ENCODE measurements around the gene LAMA2.
A peak's percentile ranks its signal among the peaks of the same experiment; 100 is the strongest.

Gene LAMA2

DNA sequence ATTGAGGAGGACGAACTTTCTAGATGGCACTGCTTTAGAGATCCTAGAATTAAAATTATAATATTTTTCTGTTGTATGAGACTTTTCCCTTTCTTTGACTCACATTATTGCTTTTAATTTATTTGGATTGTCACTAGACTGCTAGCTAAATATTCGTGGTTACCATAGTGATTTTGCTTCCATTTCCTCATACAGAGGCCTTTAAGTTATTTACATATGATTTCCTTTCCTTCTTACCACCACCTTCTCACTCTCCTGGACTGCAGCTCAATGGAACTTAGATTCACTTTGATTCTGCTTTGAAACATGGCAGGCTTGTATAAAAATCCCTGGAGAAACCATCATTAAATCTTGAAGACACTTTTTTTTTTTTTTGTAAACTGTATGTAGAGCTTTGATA is 222.9 kb downstream of the LAMA2 start:
- no peak for DNase-seq (ENCODE audit: low read depth in 1 of 2, low spot score in 1 of 2)
- in situ Hi-C loops (cut with HindIII; ENCODE audit: low pct_unique_long_range_greater_than_20kb, low sequenced_read_pairs) = no loop called here
- no peak for TF ChIP-seq JUND (IDR thresholded peaks at IDR 0.05; ENCODE audit: low read depth)

DNA sequence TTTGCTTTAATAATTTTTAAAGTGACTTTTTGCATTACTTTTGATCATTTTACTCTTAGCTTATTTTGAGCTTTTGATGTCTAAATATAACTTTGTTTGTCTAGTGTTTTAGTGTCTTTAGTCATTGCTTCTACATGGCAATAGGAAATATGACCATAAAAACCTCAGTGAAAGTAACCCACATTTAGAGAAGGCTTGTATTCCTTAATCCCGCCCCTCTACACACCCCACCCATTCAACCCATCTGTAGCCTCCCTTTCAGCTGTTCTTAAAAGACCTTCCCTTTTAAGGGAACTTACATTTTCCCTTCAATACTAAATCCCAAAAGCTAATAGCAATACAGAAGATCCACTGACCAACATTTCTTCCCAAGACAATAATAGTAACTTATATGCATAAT is 225.4 kb downstream of the LAMA2 start:
- DNase-seq (ENCODE audit: low read depth in 1 of 2, low spot score in 1 of 2) = no peak
- in situ Hi-C loops (cut with HindIII; ENCODE audit: low pct_unique_long_range_greater_than_20kb, low sequenced_read_pairs) = no loop called here
- TF ChIP-seq JUND (IDR thresholded peaks at IDR 0.05; ENCODE audit: low read depth) = no peak

DNA sequence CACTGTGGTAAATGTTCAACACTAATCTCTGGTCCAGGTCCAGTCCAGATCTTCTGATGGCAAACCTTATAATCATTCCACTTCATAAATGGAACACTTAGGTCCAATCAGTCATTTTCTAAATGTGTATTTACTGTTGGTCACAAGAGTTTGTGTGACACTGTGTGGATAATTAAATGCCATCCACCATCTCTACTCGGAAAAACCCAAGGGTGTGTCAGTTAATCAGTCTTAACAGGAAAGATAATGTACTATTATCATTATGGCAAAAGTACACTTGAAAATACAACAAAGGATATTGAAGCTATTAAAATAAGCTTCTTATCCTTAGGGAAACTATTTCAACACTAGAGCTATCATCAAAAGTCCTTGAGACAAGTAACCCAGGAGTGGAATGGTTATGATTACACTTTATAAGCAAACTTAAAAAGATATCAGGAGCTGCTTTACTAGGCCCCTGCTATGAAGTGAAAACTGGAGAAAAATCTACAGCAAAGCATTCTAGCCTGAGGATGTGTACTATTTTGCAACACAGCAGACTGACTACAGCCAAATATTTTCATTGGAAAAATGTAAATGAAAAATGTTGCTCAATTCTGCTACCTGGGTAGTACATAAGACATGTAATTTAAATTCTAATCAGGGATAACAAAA is 227.9 kb downstream of the LAMA2 start:
- DNase-seq (ENCODE audit: low read depth in 1 of 2, low spot score in 1 of 2) = peak in 1 of 2 experiments; percentile 19
- no peak for TF ChIP-seq JUND (IDR thresholded peaks at IDR 0.05; ENCODE audit: low read depth)
- in situ Hi-C loops (cut with HindIII; ENCODE audit: low pct_unique_long_range_greater_than_20kb, low sequenced_read_pairs) = no loop called here

DNA sequence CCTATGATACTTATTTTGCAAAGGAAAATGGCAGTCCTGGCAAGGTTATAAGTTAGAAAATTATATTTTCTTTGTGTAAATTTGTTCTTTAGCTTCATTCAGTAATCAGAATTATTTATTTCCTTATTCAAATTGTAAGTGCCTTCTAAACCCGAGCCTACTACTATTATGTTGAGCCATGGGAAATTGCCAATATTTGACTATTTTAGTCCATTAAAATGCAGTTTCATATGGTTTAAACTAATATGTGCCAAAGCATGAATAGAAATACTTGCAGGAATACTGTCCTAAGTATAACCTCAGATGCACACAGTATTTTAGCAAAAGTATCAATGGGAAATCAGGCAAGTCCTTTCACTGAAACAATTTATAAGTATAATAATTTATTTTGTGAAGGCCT is 228.4 kb downstream of the LAMA2 start:
- in situ Hi-C loops (cut with HindIII; ENCODE audit: low pct_unique_long_range_greater_than_20kb, low sequenced_read_pairs) = no loop called here
- DNase-seq (ENCODE audit: low read depth in 1 of 2, low spot score in 1 of 2) = no peak
- no peak for TF ChIP-seq JUND (IDR thresholded peaks at IDR 0.05; ENCODE audit: low read depth)

DNA sequence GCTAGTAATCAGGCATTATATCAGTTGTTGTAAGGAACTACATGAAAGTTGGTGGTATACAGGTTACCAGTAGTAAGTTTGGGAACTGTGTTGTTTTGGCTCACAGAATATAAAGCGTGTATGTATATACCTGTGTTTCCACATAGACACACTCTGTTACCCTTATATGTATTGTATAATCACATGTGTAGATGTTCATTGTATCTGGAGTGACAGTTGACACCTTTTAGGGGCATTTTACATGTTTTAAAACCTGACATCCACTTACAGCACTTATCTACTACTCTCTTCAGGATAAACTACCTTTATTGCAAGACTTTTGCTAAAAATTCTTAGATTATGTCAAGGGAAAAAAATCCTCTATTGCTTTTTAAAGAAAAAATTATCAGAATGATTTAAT is 228.9 kb downstream of the LAMA2 start:
- in situ Hi-C loops (cut with HindIII; ENCODE audit: low pct_unique_long_range_greater_than_20kb, low sequenced_read_pairs) = no loop called here
- no peak for DNase-seq (ENCODE audit: low read depth in 1 of 2, low spot score in 1 of 2)
- TF ChIP-seq JUND (IDR thresholded peaks at IDR 0.05; ENCODE audit: low read depth) = no peak

DNA sequence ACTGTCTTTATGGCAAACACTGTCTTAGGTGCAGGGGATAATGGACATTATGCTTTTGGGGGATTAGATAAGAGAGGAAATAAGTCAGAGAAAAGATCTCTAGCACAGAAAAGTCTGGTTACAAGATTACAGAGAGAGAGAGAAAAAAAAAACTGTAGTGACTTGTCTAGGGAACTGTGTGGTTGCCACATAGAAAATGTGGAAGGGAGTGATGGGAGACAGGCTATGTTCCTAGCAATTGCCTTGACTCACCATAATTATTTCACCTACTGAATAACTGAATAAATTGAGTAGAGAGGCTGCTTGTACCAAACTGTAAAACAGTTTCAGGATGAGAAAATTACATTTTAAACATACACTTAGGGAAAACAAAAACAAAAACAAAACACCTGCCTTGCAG is 229.7 kb downstream of the LAMA2 start:
- TF ChIP-seq JUND (IDR thresholded peaks at IDR 0.05; ENCODE audit: low read depth) = no peak
- no peak for DNase-seq (ENCODE audit: low read depth in 1 of 2, low spot score in 1 of 2)
- in situ Hi-C loops (cut with HindIII; ENCODE audit: low pct_unique_long_range_greater_than_20kb, low sequenced_read_pairs) = no loop called here

DNA sequence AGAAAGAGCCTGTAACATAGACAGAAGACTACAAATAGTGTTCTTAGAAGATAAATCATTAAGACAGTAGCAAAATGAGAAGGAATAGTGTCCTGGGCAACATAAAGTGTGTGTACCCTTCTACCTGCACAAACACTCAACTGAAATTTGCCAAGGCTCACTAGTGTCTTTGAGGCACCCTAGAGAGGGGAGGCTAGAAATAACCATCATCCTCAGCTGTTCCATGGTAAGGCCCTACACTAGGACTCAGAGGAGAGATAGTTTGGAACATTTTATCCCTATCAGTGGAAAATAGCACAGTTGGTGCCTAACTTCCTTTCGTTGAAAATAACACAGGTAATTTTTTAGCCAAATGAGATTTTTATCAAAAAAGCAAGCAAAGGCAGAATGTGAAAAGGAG is 230.7 kb downstream of the LAMA2 start:
- in situ Hi-C loops (cut with HindIII; ENCODE audit: low pct_unique_long_range_greater_than_20kb, low sequenced_read_pairs) = no loop called here
- DNase-seq (ENCODE audit: low read depth in 1 of 2, low spot score in 1 of 2) = no peak
- no peak for TF ChIP-seq JUND (IDR thresholded peaks at IDR 0.05; ENCODE audit: low read depth)

DNA sequence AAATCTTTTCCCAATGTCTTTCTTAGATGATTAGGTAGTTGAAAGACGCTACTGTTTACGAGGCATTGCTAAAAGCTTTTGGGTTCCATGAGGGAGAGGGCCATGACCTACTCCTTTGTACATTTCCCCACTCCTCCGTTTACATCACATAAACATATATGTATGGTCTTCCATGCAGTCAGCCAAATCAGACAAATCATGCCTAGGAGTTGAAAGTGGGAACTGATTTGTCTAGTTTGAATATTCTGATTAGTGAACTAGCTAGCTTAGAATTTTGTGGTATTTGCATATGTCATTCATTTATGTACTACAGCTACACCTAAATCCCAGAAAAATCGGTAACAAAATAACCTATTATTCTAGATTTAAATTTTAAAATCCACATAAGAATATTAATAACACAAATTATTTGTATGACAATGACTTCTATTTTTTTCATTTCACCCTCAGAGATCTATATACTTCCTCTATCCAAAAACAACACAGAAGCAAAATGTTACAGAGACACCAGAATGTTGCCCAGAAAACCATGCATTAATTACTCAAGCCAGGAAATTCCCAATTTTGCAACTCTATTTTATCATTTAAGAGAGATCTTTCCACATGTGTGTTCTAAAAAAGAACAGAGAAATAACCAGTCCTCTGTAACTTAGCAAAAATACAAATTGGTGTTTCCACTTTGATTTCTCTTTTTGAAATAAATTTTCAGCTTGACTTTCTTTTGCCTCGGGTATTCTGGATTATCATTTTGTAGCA is 231.9 kb downstream of the LAMA2 start:
- DNase-seq (ENCODE audit: low read depth in 1 of 2, low spot score in 1 of 2) = no peak
- TF ChIP-seq JUND (IDR thresholded peaks at IDR 0.05; ENCODE audit: low read depth) = no peak
- in situ Hi-C loops (cut with HindIII; ENCODE audit: low pct_unique_long_range_greater_than_20kb, low sequenced_read_pairs) = no loop called here

DNA sequence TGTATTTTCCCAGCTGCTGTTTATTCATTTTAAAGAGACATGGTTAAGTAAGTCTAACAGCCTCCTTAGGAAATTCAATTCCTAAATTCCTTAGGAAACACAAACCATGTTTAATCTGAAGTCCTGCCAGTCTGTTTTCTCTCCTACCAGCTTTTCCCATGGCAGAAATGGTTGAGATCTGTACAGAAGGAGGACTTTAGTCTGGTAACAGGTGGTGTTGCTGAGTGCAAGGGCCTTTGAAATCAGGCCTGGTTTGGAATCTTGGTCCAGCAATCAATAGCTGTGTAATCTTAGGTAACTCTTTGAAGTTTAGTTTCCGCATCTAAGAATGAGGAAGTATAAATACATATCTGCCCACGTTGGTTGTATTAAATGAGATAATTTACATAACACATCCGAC is 232.5 kb downstream of the LAMA2 start:
- no peak for TF ChIP-seq JUND (IDR thresholded peaks at IDR 0.05; ENCODE audit: low read depth)

DNA sequence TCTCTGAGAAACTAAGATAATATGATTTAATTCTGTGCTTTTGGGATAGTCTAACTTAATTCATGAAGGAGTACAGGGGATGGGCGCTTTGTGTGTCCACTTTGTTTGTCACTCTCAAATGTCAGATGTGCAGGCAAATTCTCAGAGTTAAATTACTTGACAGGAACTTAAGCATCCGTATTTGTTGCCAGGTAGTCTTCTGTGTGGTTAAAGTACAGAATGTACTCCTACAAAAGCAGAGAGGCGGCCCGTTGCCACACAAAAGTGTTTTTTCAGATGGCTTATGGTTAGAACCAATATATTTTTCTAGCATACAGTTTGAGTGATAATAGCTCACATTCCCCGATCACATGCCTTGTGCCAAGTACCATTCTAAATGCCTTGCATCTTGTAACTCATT is 234.4 kb downstream of the LAMA2 start:
- TF ChIP-seq JUND (IDR thresholded peaks at IDR 0.05; ENCODE audit: low read depth) = no peak
- in situ Hi-C loops (cut with HindIII; ENCODE audit: low pct_unique_long_range_greater_than_20kb, low sequenced_read_pairs) = no loop called here
- DNase-seq (ENCODE audit: low read depth in 1 of 2, low spot score in 1 of 2) = no peak

More for the DNA sequence above, 232.5 kb downstream of the LAMA2 start:
- in situ Hi-C loops (cut with HindIII; ENCODE audit: low pct_unique_long_range_greater_than_20kb, low sequenced_read_pairs) = no loop called here
- DNase-seq (ENCODE audit: low read depth in 1 of 2, low spot score in 1 of 2) = no peak

DNA sequence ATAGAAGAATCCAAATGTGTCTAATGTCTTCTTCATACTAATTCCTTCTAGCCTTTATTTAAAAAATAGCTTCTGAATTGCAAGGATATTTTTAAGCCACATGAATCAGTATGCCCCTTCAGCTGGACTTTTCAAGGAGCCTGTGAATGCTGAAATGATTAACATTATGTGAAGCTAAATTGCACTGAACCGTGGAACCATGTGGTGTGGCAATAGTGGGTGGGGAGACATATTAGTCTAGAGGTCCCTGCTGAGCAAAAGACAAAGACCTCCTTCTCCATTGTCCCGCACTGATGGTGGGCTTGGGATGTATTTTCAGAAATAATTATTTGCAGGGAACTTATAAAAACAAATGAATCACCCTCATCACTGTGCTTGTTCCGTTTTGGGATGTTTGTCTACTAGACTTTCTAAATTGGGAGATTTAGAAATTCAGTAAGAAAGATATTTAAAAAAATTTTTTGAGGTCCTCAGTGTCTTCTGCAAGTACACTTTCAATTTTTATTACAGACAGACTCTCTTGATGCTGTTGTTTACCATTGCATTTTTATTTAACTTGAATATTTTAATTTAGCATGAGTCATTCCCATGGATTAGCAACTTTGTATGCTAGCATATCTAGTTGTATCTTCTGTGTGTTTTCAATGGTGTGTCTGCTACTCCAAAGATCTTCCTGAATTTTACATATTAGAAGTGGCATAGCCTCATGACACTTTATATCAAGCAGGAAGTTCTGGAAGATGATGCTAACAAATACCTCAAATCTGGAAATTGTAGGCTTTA is 238.1 kb downstream of the LAMA2 start:
- no peak for DNase-seq (ENCODE audit: low read depth in 1 of 2, low spot score in 1 of 2)
- in situ Hi-C loops (cut with HindIII; ENCODE audit: low pct_unique_long_range_greater_than_20kb, low sequenced_read_pairs) = no loop called here
- no peak for TF ChIP-seq JUND (IDR thresholded peaks at IDR 0.05; ENCODE audit: low read depth)

DNA sequence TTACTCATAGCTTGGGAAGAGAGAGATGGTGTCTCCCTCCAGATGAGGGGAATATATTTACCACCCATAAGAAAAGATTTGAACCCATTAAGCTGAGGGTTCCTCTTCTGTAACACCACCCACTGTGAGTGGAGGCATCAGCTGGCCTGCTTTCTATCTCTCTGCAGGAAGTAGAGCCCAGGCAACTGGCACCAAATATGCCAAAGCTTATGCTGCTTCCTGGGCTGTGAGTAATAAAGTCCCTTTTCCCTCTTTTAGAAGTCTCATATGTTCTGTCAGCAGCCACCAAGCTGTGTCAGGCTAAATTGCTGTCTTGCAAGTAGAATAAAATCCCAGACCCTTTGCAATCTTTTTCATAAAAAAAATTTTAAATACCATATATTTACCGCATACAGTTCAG is 241.4 kb downstream of the LAMA2 start:
- TF ChIP-seq JUND (IDR thresholded peaks at IDR 0.05; ENCODE audit: low read depth) = no peak
- no peak for DNase-seq (ENCODE audit: low read depth in 1 of 2, low spot score in 1 of 2)
- in situ Hi-C loops (cut with HindIII; ENCODE audit: low pct_unique_long_range_greater_than_20kb, low sequenced_read_pairs) = no loop called here

DNA sequence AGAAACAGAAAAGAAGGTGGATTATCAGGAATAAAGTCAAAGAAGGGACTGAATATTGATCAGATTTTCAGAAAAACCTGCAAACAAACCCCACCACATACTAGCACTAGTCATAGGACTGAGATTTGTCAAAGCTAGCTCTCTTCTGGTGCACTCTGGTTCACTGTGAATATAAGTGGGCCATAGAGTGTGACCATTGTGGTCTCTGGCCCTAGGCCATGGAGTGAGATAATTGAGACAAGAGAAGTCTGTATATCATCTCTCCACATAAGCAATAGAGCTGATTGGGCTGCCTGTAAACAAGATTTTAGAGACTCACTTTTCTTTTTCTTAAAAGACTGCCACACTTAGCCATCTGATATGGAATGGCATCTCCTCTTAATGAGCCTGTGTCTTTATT is 247.2 kb downstream of the LAMA2 start:
- no peak for TF ChIP-seq JUND (IDR thresholded peaks at IDR 0.05; ENCODE audit: low read depth)
- no peak for DNase-seq (ENCODE audit: low read depth in 1 of 2, low spot score in 1 of 2)
- in situ Hi-C loops (cut with HindIII; ENCODE audit: low pct_unique_long_range_greater_than_20kb, low sequenced_read_pairs) = no loop called here
